ENCODE measurements around the gene PFKFB2.
"Not testable (repeated sequence)": the region's sequence is repeated elsewhere in the genome, so short reads cannot be mapped to it uniquely, and the experiment has no call there.

The PFKFB2 gene

DNA sequence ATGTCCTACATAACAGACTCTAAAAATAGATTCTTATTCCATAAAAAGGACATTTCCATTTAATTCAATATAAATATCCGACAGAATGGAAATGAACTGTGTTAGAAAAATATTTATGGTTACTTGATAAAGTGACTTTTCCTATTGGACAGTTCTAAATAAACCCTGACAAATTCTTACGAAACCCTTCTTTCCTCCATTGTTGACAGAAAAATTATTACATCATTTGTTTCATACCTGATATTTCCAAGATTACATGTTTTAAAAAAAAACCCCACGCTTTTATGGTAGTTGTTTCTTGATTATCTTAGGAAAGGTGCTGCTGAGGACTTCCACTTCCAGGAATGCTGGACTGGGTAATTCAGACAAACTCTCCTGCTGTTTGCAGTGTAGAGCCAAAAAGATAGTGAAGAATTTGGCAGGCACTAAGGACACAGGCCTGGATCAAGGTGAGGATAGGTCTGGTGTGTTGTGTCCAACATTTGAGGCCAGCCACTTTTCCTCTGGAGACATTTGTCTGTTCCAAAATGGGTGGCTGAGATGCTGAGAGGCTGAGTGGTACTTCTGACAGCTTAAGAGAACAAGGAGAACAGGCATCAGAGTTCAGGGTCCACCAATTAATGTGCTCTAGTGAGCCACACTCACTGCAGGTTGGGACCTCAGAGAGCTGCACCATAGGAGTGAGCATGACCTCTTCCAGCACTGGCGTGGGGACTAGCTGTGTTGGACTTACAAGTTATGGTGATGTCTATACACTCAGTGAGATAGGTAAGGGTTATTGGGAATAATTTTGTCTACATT lies 13.5 kb upstream of the PFKFB2 start:
- DNase-seq: no peak

DNA sequence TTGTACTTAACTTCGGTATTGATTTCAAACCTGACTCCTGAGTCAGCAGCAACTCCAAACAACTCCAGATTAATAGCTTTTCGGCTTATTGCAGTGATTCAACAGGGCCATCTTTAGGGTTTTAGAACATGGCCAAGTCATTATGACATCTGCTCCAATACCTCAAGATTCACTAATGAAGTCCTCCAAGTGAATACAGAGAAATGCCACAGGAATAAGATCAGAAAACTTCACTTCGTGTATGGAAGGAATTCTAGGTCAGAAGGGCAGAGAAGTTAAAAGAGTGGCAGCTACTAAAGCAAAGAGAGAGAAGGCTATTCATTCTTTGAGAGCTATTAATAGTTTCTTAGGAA lies 12.9 kb upstream of the PFKFB2 start:
- peak; percentile 66 for DNase-seq

DNA sequence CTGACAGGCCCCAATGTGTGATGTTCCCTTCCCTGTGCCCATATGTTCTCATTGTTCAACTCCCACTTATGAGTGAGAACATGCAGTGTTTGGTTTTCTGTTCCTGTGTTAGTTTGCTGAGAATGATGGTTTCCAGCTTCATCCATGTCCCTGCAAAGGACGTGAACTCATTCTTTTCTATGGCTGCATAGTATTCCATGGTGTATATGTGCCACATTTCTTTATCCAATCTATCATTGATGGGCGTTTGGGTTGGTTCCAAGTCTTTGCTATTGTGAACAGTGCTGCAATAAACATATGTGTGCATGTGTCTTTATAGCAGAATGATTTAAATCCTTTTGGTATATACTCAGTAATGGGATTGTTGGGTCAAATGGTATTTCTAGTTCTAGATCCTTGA lies 11.7 kb upstream of the PFKFB2 start:
- not testable (repeated sequence) for DNase-seq

DNA sequence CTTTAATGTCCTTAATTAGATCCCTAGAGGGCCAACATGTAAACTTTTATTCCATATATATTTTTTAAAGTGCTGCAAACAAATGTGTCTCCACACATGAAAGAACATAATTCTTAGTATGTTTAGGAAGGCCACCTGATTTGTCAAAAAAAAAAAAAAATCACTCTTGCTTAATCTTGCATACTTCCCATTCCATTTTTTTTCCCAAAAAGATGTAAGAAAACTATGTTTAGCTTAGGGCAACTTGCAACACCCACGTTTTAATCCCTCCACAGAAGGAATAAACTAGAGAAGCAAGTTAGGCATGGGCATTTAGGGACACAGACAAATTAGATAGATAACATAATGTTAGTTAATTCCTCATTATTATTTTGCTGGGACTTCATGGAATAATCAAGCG lies 7.6 kb upstream of the PFKFB2 start:
- no peak for DNase-seq

DNA sequence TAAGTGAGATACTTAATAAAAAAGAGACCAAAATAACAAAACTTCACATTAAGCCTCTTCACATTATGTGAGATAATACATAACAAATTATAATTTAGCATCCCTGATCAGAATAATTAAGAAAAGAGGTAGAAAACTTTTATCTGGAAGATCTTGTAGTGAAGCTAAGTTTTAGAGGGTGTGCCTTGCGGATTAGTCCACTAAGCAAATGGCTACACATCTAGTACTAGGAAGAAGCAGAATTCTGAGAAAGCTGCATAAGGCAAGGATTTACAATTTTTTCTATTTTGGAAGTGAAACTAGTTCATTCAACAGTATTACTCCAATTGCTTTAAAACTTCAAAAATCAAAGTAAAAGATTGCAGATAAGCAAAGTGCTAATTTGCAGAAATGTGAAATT lies 5.6 kb upstream of the PFKFB2 start:
- DNase-seq: no peak

DNA sequence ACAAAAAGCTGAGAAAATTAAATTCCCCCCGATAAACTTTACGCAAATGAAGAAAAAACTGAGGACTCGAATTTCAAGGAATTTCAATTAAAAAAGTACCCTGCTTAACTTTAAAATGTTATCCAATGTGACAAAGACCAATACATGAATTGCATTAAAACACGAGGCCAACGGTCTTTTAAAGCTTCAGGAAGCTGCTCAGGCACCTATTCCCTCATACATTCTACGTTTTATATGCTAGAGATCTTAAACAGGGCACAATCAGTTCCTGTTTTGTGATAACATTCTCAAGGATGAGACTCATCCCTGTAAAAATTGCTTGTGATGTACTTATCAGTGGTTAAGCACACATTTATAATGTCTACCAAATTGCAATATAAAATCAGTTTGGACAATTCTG lies 5.0 kb upstream of the PFKFB2 start:
- no peak for DNase-seq

DNA sequence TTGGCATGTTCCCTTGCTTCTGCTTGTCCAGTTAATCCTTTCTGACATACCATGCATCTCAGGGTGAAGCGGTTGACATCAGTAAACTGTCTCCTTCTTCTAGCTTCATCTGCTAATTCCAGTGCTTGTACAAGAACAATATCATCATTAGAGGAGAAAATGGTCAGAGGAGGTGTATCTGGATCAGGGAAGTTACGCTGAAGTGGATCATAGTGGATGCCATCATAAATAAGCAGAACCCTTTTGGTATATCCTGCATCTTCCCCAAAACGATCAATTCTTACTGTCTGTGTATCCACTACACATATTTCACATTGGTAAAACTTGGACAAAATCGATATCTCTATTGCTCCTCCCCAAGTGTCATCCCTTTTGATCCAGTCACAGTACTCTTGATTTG lies 4.0 kb upstream of the PFKFB2 start:
- DNase-seq: no peak

DNA sequence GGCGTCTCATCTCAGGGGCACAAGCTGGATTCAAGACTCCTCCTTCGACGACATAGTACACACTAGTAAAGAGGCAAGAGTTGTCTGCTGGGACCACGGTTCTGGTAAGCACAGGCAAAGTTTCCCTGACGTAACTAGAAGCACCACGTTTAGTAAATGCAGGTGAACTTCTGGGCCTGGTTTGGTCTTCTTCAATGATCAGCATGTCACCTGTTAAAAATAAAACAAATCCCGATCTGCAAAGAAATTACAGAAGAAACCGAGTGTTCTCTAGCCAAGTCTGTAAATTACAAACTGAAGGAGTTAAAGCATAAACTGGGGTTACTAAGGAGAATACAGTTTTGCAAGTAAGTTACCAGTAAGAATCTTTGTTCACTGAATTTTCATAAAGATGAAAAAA lies 3.6 kb upstream of the PFKFB2 start:
- no peak for DNase-seq

DNA sequence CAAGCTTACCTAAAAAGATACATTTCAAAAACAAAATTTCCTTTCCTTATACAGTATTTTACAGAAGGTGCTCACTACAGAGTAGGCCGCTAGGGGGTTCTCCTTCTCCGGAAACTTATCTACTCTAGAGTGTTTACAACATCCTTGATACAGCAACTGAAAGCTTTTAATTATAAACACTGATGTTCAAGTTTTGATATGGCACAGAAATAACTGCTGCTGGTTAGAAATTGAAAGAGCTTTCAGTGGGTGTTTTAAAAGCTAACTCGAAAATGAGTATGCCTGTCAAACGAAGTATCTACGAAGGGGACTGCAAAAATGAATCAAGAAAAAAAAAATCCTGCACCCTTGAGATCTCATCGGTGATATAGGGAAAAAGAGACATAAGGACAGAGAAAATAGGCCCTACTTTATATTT lies 3.1 kb upstream of the PFKFB2 start:
- no peak for DNase-seq

DNA sequence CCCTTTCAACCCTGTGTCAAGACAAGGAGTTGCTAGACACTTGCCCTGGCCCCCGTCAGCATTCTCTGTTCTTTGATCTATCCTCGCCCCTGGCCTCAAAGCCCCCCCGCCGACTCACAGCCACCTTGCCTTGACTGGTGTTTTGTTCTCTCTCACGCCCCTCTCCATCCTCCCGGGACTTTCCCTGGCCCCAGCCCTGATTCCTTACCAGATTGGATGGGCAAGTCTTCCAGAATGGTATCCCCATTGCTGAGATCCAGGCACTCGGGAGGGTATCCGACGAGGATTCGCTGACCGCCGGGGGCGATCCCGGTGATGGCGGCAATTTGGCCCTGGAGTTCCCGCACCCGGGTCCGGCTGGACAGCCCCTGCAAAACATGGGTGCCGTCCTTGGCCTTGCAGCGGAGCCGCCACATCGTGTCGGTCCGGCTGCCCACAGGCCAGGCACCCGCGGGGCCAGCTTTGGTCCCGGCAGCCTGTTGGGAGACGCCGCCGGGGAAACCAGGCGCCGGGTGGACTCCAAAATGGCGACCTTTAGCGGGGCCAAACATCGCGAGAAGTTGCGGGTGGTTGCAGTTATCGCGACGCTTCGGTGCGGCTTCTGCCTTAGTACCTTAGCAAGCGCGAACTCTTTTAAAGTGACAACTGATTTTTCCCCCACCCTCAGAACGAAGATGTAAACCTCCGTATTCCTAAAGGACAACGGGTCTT lies 2.4 kb upstream of the PFKFB2 start:
- peak; percentile 92 for DNase-seq

DNA sequence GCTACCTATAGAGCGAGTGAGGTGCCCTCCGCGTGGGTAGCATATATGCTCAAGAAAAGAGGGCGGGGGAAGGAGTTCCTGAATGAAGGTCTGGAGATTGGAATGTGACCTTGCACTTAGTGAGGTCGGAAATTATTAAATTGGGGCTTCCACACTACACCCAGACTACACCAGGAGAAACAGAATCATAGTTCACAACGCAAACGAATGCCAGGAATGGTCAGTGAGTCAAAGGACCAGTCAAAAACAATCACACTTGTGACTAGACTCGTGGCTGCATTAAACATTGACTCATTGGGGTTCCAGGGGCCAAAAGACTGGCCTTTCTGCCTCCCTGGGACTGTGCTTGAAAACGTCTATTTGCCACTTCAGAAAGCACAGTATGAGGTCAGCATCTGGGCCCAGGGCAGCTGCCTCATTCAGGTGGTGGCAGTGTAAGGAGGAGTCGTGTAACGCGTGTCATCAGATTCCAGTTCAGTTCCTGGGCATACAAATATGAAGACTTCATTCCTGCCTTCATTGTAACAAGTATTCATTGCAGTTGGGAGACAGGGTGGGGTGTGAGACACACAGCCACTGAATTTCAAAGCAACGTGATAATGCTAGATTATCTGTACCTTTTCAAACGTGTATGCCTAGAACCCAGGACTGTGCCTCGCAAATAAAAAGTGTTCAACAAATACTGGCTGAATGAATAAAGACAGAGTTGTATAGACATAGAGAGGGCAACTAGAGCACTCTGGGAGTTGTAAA lies 1.7 kb upstream of the PFKFB2 start, which contains the start of gene YOD1:
Gene YOD1 (minus strand): TSS at position 18 of the 753 bp plus-strand sequence. CDS start 178 bp downstream, outside the sequence.
- DNase-seq: no peak

DNA sequence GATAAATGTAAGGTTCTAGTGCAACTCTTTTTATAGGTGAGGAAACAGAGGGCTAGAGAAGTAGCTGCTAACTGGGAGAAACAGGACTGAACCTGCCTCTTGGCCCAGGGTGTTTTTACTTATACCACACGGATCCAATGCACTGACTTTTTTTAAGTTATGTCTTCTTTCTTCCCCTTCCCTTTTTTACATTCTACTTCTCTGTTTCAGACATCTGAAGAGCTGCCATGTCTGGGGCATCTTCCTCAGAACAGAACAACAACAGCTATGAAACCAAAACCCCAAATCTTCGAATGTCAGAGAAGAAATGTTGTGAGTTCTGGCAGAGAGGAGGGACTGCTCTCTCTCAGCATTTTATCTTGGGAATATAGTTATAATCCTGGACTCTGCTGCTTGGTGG lies 1.4 kb downstream of the PFKFB2 start:
- no peak for DNase-seq

DNA sequence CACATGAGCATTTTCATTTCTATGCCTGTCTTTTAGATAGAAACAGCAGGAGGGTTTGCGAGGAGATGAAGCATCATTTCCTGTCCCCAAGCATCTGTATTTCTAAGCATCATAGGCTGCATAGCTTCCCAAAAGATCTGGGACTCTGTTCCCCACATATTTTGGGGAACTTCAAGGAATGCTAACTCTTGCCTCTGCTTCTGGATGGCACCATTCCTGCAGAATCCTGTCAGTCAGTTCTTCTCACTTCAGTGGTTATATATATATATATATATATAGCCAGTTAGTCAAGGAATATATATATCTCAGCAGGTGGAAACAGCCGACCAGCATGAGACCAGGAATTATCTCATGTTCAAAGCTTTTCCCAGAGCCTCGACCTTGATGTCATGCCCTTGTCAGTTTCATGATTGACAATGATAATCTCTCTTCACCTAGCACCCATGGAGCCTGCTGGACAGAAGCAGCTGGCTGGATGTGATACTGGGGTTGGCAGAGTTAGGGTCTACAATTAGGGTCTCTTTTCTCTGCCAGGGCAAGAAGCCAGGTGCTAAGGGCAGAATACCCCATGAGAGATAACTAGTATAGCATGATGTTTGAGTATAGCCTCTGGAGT lies 2.4 kb downstream of the PFKFB2 start:
- no peak for DNase-seq

DNA sequence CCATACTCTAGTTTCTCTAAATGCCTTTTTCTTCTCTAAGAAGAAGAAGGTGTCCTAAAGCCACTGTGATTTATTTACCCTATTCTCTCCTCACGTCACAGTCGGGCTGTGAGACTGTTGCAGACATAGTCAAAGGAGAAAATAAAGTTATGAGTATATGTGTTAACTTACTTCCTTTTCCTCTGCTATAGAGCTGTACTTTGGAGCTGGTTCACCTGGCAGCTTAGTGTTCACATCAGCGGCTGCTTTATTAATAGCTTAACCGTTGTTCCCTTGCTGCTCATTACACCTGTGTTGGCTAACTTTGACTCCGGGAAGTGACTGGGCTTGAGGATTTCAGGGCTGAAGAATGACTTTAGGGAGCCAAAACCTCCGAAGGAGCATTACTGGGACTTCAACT lies 3.6 kb downstream of the PFKFB2 start:
- no peak for DNase-seq

DNA sequence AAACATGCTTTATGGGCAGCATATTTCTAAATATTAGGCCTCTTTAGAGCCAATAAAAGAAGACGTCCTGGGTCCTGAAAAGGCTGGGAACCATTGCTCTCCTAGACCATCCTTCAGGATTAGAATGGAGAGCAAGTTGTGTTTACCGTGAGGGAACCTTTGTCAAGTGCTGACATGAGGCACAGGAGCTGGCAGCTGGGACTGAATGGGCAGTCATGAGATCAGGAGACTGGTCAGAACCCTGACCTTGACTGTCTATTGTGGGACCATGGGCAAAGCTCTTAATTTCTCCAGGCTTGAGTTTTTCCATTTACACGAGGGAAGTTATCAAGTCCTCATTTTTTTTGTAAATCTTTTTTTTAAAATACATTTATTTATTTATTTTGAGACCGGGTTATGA lies 5.2 kb downstream of the PFKFB2 start:
- DNase-seq: no peak

DNA sequence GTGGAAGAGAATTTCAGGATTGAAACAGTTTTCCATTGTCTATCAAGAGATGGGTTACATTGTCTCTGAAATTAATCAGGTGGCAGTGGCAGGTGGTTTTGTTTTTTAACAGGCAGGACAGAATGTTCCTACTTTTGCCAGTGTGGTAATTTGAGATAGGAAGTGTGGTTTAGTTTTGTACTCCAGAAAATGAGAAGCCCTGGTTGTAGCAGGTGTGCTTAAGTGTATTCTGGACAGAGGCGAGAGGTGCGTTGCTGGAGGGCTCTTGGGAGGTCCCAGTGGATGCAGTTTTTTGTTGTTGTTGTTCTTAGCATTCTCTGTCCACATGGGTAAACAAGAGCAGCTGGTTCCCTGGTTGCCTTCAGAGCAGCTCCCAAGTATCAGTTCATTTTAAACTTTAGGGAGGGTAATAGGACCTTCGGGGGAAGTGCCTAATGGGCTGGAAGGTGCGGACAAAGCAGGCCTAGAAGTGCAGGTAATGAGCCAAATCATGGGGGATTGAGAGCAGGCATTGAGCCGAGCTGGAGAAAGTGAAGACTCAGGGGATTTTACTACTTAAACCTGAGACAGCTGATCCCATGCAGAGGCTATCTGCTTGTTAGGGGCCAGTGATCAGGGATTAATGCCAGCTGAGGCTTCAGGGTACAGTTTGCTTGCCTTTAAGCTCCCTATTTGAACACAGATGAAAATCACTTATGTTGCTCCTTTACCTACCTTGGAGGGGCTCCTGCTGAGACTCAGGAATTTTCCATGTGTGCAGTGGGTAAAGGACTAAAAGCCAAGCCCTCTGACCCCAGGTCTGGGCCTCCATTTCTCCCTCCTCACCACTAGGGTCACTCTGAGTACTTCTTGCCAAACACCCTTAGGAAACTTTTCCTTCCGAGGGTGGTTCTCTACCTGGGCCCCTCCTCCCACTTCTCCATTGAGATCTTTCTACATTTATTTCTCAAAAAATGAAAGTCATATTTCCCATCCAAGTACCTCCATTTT lies 6.1 kb downstream of the PFKFB2 start:
- no peak for DNase-seq

DNA sequence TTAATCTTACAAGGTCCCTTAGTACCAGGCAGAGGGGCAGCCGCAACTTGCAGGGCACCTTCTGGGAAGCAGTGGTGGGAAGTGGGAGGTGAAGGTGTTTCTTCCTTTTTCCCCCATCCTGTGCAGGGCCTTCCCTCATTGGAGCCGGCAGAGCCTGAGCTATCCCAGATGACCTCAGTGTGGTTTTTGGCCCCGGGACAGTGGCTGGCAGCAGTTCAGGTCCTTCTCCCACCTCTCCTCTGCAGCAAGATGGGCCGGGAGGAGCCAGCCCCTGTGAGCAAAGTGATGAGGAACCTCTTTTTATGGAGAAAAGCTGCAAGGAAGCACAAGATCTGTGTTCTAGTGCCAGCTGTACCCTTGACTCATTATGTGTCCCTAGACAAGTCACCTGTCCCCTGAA lies 6.8 kb downstream of the PFKFB2 start:
- DNase-seq: no peak

DNA sequence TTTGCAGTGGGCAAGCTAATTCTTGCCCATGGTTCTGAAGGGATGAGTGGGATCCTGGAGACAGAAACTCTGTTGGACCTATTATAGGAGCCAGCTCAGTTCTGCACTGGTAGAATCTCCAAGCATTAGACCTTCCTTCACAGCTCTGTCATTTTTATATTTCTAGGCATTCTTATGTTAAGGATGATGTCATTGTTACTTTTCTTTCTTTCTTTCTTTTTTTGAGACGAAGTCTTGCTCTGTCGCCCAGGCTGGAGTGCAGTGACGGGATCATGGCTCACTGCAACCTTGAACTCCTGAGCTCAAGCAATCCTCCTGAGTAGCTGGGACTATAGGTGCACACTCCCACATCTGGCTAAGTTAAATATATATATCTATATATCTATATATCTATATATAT lies 7.5 kb downstream of the PFKFB2 start:
- no peak for DNase-seq

DNA sequence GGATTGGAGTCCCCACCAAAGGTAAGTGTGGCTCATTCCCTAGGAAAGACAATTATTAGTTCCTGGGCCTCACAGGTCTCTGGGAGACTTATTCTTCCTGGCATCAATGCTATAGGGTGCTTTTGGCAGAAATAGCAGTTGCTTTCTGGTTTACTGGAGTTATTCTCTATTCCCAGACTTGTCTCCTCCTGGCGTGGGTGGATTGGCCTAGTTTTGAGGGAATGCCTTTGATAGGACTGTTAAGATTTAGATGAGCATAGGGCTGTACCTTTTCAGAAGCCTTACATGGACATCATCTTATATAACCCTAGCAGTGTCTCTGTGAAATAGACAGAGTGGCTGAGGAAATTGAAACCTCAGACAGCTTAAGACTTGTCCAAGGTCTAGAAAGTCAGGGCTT lies 9.0 kb downstream of the PFKFB2 start:
- DNase-seq: no peak

DNA sequence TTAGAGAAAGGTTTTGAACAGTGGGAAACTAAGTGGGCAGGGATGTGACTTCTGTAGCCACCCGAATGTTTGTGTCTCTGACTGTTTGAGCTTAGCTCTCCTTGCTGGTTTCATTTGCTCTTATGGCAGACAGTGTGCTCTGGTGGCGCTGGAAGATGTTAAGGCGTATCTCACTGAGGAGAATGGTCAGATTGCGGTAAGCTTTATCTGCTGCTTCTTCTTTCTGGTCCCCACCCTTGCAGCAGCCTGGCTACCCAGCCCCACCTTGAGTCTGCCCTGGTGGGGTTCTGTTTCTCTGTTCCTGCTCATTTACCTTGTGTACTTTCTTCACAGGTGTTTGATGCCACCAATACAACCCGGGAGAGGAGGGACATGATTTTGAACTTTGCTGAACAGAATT lies 9.9 kb downstream of the PFKFB2 start:
- DNase-seq: no peak

DNA sequence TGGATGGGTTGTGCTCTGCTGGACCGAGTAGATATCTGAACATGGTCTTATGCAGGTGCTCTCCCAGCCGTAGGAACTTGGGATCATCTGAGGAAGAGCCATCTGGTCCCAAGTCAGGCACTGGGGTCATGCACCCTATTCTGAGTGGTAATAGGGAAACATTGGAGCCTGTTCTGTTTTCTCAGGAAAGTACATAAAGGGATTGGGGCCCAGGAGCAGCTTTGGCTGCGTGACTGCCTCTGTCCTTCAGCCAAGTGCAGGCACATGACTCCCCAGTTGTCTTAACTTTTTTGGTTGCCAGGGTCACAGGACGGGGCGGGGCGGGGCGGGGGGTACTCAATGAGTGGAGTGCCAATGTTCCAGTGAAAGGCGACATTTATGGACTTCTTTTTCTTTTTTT lies 11.5 kb downstream of the PFKFB2 start:
- no peak for DNase-seq

DNA sequence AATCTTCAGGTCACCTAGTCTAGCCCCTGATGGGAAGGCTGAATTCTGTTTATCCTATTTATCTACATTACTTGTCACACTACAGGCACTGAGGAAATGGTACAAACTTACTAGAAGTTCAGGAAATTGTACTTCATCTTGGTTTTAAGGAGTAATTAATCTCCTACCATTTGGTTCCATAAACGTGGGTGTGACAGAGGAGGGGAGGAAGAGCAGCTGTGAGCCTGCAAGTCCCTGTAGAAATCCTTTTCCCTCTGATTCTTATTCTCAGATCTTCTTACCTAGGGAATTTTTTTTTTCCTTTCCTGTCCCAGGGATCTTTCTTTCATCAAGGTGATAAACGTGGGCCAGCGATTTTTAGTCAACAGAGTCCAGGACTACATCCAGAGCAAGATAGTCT lies 14.1 kb downstream of the PFKFB2 start:
- no peak for DNase-seq

Measured in fibroblast of skin of abdomen (primary cell).